NCI-H510A treated with DMSO at 0.1 percent for 48 hours (cell line): ENCODE measurements around the gene IFT88.
A peak's percentile ranks its signal among the peaks of the same experiment; 100 is the strongest.

Experiments used
- DNase-seq: peaks from one replicate; lab custom pipeline; 2025; lab: John Stamatoyannopoulos, UW

Gene IFT88

DNA sequence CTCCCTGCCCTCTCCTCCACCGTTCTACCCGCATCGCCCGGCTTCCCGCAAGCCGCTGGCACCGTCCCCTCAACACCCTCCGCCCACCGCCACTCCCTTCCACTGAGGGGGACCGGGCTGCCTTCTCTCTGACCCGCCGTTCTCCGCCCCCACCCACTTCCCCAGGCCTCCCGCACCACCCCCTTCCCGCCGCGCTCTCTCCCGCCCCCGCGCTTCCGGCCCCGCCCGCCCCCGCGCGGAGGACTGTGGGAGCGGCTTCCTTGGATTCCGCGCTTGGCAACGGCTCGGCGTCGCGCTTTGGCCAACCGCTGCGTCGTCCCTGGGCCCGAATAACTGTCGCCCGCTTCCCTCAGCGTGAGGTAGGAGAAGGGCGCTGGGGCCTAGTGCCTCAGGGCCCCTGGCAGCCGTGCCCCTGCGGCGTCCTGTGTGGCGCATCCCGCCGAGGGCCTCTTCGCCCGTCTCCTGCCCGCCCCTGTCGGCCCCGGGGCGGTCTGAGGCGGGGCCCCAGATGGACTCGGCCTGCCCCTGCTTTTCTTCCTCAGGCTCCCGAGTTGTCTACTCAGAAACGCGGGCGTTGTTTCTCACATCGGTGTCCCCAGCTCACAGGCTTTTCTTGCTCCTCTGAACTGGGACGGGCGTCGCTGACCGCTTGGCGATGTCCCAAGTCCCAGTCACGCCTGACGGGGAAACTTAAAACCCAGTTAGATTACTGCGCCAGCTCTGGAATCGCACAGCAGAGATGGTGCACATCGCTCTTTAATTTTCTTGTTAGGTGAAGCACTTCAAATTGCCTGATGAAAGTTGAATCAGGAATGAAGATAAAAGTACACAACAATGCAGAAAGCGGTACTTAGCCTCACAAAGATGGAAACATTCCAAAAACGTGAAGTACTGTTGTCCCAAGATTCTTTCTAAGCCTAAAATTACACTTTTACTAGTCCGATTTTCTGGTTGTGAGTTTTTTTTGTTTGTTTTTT lies at the start of gene IFT88:
TSS of gene IFT88 (plus strand) at position 260 of the 977 bp plus-strand sequence. CDS start 7,229 bp downstream, outside the sequence.
- DNase-seq: peak; percentile 77

DNA sequence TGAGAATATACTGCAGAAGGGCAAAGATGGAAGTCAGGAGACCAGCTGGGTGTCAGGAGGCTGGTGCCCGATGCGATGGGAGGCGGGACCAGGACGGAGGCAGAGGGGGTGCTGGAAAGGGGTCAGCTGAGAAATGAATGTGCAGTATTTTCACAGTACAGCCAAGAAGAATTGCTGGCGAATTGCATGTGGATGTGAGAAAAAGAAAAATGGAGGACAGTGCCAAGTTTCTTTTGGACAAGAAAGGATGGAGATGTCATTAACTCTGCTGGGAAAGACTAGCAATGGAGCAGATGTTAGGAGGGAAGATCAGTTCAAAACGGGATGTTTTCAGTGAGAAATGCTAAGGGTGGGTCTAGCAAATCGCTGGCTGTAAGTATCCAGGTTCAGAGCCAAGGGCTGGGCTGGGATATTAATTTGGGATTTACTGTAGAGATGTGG lies 48.3 kb upstream of the IFT88 start:
- DNase-seq: no peak

- DNase-seq: no peak
Measured at GRCh38 chr13:20519875-20520274, 47.1 kb upstream of the IFT88 start.

DNA sequence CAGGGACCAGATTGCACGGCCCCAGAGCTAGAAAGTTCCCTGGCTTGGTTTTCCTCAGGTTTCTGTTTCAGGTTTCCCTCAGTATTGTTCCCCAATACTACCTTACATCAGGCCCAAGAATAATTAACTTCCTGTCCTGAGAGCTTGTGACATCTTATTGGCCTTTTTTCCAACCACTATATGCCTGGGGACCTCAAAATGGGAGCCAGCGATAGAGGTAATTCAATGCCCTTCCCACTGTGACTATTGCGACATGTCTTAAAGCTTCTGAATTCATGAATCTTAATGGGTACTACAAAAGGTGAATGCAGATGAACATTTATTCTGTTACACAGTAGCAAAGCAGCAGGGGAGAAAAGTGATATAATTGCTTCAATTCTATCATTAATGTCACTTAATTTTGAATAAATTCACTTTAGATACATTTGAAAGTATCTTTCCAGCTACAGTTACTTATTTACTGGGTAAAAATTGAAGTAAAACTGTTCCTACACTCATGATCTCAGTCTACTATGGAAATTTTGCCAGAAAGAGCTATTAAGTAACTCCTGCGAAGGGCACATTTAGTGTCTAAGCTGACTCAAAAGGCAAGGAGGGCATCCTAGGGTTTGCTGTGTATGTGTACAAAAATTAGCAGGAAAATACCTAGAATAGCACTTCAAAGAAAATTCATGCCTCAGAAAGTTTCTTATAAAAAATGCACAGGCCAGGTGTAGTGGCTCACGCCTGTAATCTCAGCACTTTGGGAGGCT lies 45.4 kb upstream of the IFT88 start:
- DNase-seq: no peak

- DNase-seq: no peak
Measured at GRCh38 chr13:20525144-20525600, 41.8 kb upstream of the IFT88 start.

- DNase-seq: peak; percentile 65
Measured at GRCh38 chr13:20525601-20526544, 41.1 kb upstream of the IFT88 start, which contains the start of gene CRYL1. Gene CRYL1 (minus strand): TSS chr13:20525857. CDS start chr13:20525794, 63 bp downstream.

DNA sequence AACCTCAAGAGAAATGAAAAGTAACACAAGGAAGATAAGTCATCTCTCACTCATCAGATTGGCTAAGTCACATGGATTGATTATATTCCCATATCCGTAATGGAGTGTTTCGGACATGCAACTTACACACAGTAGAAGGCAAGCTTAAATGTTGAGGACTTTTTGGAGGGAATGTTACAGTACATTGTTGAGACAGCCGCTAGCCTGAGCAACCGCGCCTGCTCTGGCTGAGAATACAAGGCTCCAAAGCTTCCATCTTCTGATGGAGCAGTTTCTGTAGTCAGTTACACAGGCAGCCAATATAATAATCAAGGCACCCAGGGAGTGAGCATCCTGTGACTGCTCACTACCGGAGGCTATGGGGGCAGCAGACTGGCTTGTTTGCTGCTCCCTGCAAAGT lies 40.3 kb upstream of the IFT88 start:
- no peak for DNase-seq

DNA sequence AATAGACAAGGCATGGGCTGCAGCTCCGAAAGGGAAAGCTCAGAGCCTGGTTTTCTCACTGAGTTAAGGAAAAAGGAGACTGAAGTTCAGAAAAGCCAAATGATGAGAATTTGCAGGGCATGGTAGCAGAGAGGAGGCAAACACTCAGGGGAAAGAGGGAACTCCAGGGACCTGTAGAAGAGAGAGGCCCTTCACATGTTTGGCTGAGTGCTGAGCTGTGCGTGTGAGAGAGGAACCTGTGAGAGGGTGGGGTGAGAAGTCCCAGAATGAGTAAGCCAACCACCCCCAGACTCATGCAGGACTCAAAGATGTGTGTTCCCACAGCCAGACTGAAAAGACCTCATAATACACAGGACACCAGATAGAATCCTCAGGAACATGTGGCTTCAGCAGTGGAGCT lies 38.5 kb upstream of the IFT88 start:
- DNase-seq: no peak

DNA sequence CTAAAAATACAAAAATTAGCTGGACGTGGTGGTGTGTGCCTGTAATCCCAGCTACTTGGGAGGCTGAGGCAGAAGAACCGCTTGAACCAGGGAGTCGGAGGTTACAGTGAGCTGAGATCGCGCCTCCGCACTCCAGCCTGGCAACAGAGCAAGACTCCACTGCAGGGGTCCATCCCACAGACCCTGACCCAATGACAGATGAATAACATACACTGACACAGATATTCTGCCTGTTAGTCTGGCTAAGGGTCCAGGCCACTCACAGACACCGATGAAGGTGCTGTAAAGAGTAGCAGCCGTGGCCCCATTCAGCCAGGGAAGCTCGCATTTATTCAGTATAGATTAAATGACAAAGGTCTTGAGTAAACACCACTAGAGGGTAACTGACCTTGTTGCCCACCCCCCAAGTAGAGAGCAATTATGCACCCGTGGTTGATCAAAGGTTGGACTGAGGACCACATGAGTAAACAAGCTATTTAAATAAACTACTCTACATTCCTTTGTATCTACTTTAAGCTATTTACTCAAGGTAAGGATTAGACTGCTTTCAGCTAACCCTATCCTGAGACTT lies 32.8 kb upstream of the IFT88 start:
- no peak for DNase-seq

DNA sequence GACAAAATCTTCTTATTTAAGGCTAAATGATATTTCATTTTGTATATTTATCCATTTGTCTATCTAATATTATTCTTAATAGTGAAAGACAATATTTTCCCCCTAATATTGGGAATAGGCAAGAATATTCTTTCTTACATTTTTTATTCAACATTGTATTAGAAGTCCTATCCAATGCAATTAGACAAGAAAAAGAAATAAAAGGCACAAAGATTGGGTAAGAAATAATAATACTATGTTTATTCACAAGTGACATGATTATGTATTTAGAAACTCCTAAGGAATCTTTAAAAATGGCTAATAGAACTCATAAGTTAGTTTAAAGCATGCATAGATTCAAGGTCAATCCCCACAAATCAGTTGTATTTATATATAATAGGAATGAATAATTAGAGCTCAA lies 30.0 kb upstream of the IFT88 start:
- DNase-seq: no peak

GRCh38 chr13:20544201-20544923 lies 22.6 kb upstream of the IFT88 start:
- no peak for DNase-seq

DNA sequence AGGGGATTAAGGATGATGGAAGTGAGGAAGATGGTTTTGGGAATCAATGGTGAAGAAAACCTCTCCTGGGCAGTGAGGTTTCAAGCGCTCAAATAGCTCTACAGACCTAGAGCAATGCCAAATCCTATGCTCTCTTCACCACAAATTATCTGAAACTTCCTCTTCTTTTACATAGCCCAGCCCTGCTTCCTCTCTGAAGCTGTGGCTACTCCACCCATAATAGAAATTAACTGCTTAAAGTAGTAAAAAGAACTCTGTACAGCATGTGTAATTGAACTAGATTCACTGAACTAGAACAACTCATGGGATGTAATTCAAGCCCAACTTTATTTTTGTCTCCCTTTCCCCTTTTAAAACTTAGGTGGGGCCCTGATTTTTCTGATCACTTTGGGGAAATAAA lies 20.4 kb upstream of the IFT88 start:
- no peak for DNase-seq

DNA sequence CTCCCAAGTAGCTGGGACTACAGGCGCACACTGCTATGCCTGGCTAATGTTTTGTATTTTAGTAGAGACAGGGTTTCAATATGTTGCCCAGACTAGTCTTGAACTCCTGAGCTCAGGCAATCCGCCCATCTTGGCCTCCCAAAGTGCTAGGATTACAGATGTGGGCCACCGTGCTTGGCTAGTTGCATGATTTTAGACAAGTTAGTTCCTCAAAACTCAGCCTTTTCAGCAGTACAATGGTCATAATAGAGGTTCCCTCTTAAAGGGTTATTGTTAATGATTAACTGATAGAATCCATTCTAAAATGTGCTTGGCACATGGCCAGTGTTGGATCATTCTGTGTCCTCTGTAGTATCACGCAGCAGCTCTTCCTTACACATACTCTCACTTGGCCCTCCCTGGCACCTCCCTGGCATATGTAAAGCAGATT lies 19.5 kb upstream of the IFT88 start:
- no peak for DNase-seq

DNA sequence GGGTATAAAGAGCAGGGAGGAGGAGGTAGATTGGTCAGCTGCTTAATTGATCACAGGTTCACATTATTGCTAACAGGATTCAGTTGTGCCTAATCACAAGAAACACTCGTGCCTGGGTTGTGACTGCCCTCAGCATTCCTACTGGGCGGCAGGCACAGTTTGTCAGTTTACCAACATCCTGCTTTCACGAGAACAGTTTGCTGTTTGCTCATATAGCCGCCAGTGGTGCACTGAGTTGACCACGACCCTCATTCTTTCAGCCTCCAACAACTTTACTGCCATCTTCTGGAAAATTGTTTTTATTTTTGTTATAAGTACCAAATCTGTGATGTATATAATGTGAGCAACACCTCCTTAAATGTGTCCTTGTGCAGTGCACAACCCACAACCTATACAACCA lies 16.2 kb upstream of the IFT88 start:
- DNase-seq: no peak

DNA sequence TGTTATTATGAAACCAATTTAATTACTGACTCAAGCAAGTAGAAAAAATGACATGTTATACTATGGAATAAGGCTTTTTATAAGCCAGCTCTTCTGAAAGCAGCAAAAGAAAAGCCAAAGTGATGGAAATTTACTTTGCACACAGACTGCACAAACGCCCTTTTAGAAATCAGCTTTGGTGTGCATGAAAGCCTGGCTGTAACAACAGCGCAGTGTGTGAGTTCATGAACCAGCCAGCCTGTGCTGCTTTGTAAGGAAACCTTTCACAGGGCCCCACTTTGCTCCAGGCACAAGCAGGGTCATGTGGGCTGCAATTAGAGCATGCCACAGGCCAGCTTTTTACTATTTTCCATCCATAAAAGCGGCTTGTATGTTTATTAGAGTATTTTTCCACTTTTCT lies 13.6 kb upstream of the IFT88 start:
- no peak for DNase-seq

DNA sequence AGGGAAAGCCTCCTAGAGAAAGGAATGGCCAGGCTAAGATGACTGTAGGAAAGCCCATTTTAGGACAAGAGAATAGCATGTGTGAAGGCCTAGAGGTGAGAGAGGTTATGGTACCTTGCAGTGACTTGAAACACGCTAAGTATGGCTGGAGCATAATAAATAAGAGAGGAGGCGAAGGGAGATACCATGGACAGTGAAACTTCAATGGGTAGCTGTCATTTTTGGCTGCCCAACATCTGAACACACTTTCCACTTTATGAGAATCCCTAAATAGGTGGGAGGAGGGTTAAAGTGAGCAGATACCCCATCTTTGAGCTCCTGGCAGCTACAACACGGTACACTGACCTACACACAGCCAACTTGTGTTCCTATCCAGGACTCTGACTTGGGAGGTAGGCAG lies 8.0 kb upstream of the IFT88 start:
- no peak for DNase-seq

DNA sequence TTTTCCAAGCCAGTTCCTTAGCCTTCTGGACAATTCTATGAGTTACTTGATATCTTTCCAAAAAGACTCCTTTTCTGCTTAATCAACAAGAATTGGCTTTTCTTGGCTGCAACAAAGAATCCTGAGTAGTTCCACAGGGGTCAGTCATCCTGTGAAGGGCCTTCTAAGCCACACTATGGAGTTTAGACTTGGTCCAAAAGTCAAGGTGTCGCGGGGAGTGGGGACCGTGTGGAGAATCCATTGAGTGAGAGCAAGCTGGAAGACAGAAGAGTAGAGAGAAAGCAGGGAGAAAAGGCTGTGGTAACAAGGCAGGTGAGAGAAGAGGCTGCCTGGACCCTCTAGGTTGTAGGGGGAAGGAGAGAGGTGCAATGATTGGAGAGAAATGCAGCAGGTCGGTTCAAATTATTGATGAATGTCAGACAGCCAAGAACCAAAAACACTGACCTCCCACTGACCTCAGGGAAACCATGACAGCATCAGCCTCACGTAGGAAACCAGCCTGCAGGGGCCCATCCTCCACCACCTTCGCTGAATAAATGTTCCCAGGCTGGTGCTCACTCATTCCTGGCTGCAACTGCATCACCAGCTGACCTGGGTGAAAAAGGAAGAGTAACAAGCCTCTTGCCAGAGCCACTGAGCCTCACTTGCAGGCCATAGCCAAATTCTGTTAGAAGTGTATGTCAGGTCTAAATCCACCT lies 7.1 kb upstream of the IFT88 start:
- DNase-seq: no peak

DNA sequence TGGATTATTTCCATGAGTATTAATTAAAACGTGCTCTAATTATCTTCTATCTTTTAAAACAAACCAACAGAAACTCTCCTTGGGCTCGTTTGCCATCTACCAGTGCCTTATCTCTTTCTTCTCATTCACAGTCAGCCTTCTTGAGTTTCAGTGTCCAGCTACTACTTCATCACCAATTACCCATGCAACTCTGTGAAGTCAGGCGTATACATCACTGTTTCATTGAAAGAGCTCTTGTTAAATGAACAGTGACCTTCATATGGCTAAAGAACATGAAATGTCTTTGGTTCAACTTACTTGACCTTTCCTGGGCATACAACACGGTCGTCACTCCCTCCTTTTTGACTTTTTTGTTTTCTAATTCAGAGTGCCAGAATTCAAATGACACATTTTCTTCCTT lies 5.2 kb upstream of the IFT88 start:
- no peak for DNase-seq

- DNase-seq: no peak
Measured at GRCh38 chr13:20565115-20565736, 1.7 kb upstream of the IFT88 start.
